ENCODE results near the gene ZNF423. TPM values are rescaled to one million over a fixed set of nuclear protein-coding genes. Genes with fewer than 3 reads are reported as not detected.
A peak's percentile ranks its signal among the peaks of the same experiment; 100 is the strongest.

ZNF423 gene
- total and polyA plus RNA-seq, 2 experiments from 2014 or later: 14.9 to 41.8 TPM

DNA sequence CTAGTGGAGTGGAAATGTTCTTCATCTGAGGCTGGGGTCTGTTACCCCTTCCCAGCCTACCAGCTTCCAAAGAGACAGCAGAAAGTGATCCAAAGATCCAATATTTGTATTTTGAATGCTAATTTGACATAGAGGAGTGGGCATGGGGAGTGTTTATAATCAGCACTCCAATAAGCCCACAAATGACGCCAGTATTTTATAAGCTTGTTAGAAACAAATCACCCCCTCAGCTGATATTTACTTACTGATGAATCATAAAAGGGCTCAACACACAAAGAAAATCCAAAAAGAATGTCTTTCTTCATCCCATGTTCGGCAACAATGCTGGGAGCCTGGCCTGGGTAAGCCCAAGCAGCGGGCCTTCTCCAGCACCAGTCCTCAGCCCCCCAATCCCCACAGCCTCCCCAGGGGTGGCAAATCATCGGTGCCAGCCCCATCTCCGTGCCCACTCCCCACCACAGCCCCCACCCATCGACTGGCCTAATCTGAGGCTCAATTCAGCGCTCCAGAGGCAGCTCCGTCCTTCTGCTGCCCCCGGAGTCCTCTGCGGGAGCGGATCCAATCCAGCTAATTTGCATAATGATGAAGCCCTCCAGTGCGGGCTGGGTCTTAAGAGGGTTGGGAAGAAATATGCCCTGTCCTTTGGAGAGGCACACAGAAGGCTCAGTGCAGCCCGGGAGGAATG is 312.8 kb downstream of the ZNF423 start (continued):
- TF ChIP-seq, protein P1, sequence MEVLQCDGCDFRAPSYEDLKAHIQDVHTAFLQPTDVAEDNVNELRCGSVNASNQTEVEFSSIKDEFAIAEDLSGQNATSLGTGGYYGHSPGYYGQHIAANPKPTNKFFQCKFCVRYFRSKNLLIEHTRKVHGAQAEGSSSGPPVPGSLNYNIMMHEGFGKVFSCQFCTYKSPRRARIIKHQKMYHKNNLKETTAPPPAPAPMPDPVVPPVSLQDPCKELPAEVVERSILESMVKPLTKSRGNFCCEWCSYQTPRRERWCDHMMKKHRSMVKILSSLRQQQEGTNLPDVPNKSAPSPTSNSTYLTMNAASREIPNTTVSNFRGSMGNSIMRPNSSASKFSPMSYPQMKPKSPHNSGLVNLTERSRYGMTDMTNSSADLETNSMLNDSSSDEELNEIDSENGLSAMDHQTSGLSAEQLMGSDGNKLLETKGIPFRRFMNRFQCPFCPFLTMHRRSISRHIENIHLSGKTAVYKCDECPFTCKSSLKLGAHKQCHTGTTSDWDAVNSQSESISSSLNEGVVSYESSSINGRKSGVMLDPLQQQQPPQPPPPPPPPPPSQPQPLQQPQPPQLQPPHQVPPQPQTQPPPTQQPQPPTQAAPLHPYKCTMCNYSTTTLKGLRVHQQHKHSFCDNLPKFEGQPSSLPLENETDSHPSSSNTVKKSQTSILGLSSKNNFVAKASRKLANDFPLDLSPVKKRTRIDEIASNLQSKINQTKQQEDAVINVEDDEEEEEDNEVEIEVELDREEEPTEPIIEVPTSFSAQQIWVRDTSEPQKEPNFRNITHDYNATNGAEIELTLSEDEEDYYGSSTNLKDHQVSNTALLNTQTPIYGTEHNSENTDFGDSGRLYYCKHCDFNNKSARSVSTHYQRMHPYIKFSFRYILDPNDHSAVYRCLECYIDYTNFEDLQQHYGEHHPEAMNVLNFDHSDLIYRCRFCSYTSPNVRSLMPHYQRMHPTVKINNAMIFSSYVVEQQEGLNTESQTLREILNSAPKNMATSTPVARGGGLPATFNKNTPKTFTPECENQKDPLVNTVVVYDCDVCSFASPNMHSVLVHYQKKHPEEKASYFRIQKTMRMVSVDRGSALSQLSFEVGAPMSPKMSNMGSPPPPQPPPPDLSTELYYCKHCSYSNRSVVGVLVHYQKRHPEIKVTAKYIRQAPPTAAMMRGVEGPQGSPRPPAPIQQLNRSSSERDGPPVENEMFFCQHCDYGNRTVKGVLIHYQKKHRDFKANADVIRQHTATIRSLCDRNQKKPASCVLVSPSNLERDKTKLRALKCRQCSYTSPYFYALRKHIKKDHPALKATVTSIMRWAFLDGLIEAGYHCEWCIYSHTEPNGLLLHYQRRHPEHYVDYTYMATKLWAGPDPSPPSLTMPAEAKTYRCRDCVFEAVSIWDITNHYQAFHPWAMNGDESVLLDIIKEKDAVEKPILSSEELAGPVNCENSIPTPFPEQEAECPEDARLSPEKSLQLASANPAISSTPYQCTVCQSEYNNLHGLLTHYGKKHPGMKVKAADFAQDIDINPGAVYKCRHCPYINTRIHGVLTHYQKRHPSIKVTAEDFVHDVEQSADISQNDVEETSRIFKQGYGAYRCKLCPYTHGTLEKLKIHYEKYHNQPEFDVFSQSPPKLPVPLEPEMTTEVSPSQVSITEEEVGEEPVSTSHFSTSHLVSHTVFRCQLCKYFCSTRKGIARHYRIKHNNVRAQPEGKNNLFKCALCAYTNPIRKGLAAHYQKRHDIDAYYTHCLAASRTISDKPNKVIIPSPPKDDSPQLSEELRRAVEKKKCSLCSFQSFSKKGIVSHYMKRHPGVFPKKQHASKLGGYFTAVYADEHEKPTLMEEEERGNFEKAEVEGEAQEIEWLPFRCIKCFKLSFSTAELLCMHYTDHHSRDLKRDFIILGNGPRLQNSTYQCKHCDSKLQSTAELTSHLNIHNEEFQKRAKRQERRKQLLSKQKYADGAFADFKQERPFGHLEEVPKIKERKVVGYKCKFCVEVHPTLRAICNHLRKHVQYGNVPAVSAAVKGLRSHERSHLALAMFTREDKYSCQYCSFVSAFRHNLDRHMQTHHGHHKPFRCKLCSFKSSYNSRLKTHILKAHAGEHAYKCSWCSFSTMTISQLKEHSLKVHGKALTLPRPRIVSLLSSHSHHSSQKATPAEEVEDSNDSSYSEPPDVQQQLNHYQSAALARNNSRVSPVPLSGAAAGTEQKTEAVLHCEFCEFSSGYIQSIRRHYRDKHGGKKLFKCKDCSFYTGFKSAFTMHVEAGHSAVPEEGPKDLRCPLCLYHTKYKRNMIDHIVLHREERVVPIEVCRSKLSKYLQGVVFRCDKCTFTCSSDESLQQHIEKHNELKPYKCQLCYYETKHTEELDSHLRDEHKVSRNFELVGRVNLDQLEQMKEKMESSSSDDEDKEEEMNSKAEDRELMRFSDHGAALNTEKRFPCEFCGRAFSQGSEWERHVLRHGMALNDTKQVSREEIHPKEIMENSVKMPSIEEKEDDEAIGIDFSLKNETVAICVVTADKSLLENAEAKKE (CRISPR knock-in tag; IDR thresholded peaks at IDR 0.05): no peak

DNA sequence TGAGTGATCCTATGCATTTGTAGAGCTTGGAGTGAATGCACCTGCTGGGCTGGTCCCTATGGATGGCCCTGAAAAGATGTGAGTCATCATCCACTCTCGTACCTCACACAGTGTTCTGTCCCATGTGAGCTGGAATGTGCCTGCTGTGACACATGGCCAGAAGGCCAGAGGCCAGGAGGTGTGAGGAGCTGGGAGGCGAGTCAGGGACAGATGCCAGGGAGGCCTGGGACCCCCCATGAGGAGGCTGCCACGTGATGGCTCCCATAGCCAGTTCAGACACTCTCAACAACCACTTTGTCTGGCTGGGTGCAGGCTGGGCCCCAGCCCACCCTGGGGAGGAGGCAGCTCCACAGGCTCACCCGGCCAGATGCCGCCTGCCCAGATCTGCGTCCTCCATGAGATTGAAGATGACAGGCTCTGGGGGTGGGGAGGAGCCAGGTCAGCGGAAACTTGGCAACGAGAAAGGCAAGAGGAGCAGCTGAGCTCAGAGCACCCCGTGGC is 313.5 kb downstream of the ZNF423 start:
- Histone ChIP-seq H2AFZ (no peak overlapping the region), H3K36me3 (ENCODE audit: insufficient read depth) (no peaks in the 10 kb centered on the region; the same call in 1 of the 2 replicates), H3K79me2 (replicated peaks; ENCODE audit: insufficient read depth) (no peaks in the 10 kb centered on the region), H4K20me1 (replicated peaks; ENCODE audit: insufficient read depth) (no peaks in the 10 kb centered on the region), H3K4me1 (ENCODE audit: insufficient read depth) (peaks cover 9% of the 10 kb centered on the region; the same call in 1 of the 2 replicates), H3K9me2 (ENCODE audit: insufficient read depth) (no peaks in the 10 kb centered on the region), H3K4me3 (no peak overlapping the region), H3K27me3 (ENCODE audit: insufficient read depth) (no peaks in the 10 kb centered on the region), H3F3A (replicated peaks; ENCODE audit: low read depth) (no peaks in the 10 kb centered on the region), H3K27ac (ENCODE audit: low read depth) (no peak overlapping the region), H3K4me2 (no peak overlapping the region)
- Mint-ChIP-seq H3K36me3 (ENCODE audit: low read depth) (no peaks in the 10 kb centered on the region), H3K27me3 (ENCODE audit: insufficient read depth, low read depth, poor library complexity) (peaks cover 2% of the 10 kb centered on the region), H3K4me3 (no peak overlapping the region), H3K27ac (peak overlapping the region; percentile 25; the same call in 1 of the 2 replicates), H3K9me3 (no peaks in the 10 kb centered on the region), H3K4me1 (peaks cover 42% of the 10 kb centered on the region)
- DNase-seq (ENCODE audit: low spot score) (no peak), ATAC-seq (no peak)
- TF ChIP-seq, protein P2, sequence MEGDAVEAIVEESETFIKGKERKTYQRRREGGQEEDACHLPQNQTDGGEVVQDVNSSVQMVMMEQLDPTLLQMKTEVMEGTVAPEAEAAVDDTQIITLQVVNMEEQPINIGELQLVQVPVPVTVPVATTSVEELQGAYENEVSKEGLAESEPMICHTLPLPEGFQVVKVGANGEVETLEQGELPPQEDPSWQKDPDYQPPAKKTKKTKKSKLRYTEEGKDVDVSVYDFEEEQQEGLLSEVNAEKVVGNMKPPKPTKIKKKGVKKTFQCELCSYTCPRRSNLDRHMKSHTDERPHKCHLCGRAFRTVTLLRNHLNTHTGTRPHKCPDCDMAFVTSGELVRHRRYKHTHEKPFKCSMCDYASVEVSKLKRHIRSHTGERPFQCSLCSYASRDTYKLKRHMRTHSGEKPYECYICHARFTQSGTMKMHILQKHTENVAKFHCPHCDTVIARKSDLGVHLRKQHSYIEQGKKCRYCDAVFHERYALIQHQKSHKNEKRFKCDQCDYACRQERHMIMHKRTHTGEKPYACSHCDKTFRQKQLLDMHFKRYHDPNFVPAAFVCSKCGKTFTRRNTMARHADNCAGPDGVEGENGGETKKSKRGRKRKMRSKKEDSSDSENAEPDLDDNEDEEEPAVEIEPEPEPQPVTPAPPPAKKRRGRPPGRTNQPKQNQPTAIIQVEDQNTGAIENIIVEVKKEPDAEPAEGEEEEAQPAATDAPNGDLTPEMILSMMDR (conservative IDR thresholded peaks at IDR 0.05; ENCODE audit: low read depth in 2 of 2): no peak
- no peak for TF ChIP-seq NANOG (IDR thresholded peaks at IDR 0.05; ENCODE audit: borderline replicate concordance)
- no peak for TF ChIP-seq ZNF331 (CRISPR knock-in tag; IDR thresholded peaks at IDR 0.05; ENCODE audit: low read depth)
- no peak for TF ChIP-seq STAT1 (IDR thresholded peaks at IDR 0.05; ENCODE audit: unreplicated experiment)
- TF ChIP-seq EZH2phosphoT487 (IDR thresholded peaks at IDR 0.05; ENCODE audit: unreplicated experiment): no peak
- TF ChIP-seq, protein P3, sequence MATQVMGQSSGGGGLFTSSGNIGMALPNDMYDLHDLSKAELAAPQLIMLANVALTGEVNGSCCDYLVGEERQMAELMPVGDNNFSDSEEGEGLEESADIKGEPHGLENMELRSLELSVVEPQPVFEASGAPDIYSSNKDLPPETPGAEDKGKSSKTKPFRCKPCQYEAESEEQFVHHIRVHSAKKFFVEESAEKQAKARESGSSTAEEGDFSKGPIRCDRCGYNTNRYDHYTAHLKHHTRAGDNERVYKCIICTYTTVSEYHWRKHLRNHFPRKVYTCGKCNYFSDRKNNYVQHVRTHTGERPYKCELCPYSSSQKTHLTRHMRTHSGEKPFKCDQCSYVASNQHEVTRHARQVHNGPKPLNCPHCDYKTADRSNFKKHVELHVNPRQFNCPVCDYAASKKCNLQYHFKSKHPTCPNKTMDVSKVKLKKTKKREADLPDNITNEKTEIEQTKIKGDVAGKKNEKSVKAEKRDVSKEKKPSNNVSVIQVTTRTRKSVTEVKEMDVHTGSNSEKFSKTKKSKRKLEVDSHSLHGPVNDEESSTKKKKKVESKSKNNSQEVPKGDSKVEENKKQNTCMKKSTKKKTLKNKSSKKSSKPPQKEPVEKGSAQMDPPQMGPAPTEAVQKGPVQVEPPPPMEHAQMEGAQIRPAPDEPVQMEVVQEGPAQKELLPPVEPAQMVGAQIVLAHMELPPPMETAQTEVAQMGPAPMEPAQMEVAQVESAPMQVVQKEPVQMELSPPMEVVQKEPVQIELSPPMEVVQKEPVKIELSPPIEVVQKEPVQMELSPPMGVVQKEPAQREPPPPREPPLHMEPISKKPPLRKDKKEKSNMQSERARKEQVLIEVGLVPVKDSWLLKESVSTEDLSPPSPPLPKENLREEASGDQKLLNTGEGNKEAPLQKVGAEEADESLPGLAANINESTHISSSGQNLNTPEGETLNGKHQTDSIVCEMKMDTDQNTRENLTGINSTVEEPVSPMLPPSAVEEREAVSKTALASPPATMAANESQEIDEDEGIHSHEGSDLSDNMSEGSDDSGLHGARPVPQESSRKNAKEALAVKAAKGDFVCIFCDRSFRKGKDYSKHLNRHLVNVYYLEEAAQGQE (IDR thresholded peaks at IDR 0.05; ENCODE audit: unreplicated experiment): no peak
- TF ChIP-seq EZH2 (IDR thresholded peaks at IDR 0.05; ENCODE audit: low read depth, unreplicated experiment): no peak
- TF ChIP-seq POLR2AphosphoS5 (IDR thresholded peaks at IDR 0.05; ENCODE audit: low read depth): no peak
